K562 (cell line): Measurements from ENCODE around the gene CTIF. TPM values are rescaled to one million over a fixed set of nuclear protein-coding genes. Genes with fewer than 3 reads are reported as not detected.
"Not testable (repeated sequence)": the region's sequence is repeated elsewhere in the genome, so short reads cannot be mapped to it uniquely, and the experiment has no call there.

Experiments
- ATAC-seq: fragments of 200-7000 bp; cut with Tn5 transposase; 3 replicates; pipeline ENCODE4 v1.9.1; 2020; ENCODE audit warnings: moderate library complexity
- BruUV-seq: library from RNA; stranded (reverse); fragments of 400-500 nt; replicated peaks from 2 replicates; lab custom pipeline; 2021; lab: Mats Ljungman, UMichigan
- CTCF ChIA-PET: fragments of 300-600 bp; formaldehyde crosslinking; extraction: SDS; loops from one replicate; lab custom pipeline; 2021; ENCODE audit warnings: low intra/inter-chr PET ratio; lab: Yijun Ruan, JAX
- POLR2A ChIA-PET: fragments of 300-600, 350-650 bp; sonication (Branson Sonifier 250); formaldehyde crosslinking; extraction: SDS; loops from one replicate; lab custom pipeline; 2021; ENCODE audit warnings: antibody characterized with exemption, inconsistent platforms; lab: Yijun Ruan, JAX
- DNase-seq, 4 experiments: peaks; one replicate each; pipeline versions ENCODE4 v3.0.0 to v3.0.0-alpha.2; 2011 to 2018; ENCODE audit warnings: low spot score in 3 of 4, mixed read lengths in 3 of 4; ENCODE audit errors: extremely low read depth in 1 of 4
- FAIRE-seq: peaks from 2 replicates; lab custom pipeline; 2011; peaks lifted over from hg19 to GRCh38; lab: Jason Lieb, UNC
- H2AFZ ChIP-seq: 2 replicates; pipeline ENCODE4 v1.6.0; 2011; ENCODE audit warnings: low read depth, low read length, control low read depth, inconsistent platforms
- H3K27ac ChIP-seq: fragments of 200-600 bp; 3 replicates; pipeline ENCODE4 v1.8.0; 2011; ENCODE audit warnings: low read depth, mild to moderate bottlenecking, control low read depth, inconsistent platforms, low read length, moderate library complexity, mixed read lengths; ENCODE audit errors: extremely low read depth
- H3K27me3 ChIP-seq, 2 experiments: fragments of 300-600 bp in 1 of 2; 2 replicates in 1 of 2; 3 replicates in 1 of 2; pipeline versions ENCODE4 v1.6.0 to v1.8.0; 2011; ENCODE audit warnings: inconsistent platforms in 2 of 2, low read length in 2 of 2, mild to moderate bottlenecking in 1 of 2, mixed read lengths in 1 of 2, moderate library complexity in 1 of 2; ENCODE audit not compliant: control insufficient read depth in 2 of 2, insufficient read depth in 2 of 2
- H3K36me3 ChIP-seq: fragments of 300-600 bp; 3 replicates; pipeline ENCODE4 v1.8.0; 2011; ENCODE audit warnings: mild to moderate bottlenecking, low read length, inconsistent platforms; ENCODE audit not compliant: control insufficient read depth, insufficient read depth
- H3K4me1 ChIP-seq, 2 experiments: fragments of 200-600 bp in 1 of 2; replicated peaks in 1 of 2; 2 replicates in 1 of 2; 3 replicates in 1 of 2; pipeline versions ENCODE4 v1.5.1 to v1.8.0; 2011; ENCODE audit warnings: inconsistent platforms in 2 of 2, low read length in 2 of 2, mild to moderate bottlenecking in 1 of 2, mixed read lengths in 1 of 2, moderate library complexity in 1 of 2; ENCODE audit not compliant: control insufficient read depth in 2 of 2, insufficient read depth in 2 of 2
- H3K4me2 ChIP-seq: 2 replicates; pipeline ENCODE4 v1.6.1; 2011; ENCODE audit warnings: low read length, control low read depth, inconsistent platforms, mixed read lengths; ENCODE audit not compliant: insufficient read depth
- H3K4me3 ChIP-seq: fragments of 200-600 bp; sonication (generic), shearing (Covaris generic); 2 replicates; pipeline ENCODE4 v1.5.1; 2016; ENCODE audit warnings: control low read depth, inconsistent platforms
- H3K79me2 ChIP-seq: fragments of 200-600 bp; 3 replicates; pipeline ENCODE4 v1.8.0; 2011; ENCODE audit warnings: low read length, inconsistent platforms; ENCODE audit not compliant: control insufficient read depth, insufficient read depth
- H3K9ac ChIP-seq, 2 experiments: 2 replicates each; pipeline versions ENCODE4 v1.6.0 to v1.6.1; 2011; ENCODE audit warnings: low read depth in 2 of 2, low read length in 2 of 2, control low read depth in 1 of 2, inconsistent platforms in 1 of 2, mild to moderate bottlenecking in 1 of 2, mixed read lengths in 1 of 2; ENCODE audit not compliant: insufficient read depth in 1 of 2
- H3K9me1 ChIP-seq: one replicate; pipeline ENCODE4 v1.6.0; 2011; ENCODE audit warnings: inconsistent platforms, mild to moderate bottlenecking, low read length, moderate library complexity; ENCODE audit not compliant: control insufficient read depth, insufficient read depth
- H3K9me3 ChIP-seq: replicated peaks from 2 replicates; pipeline ENCODE4 v1.5.1; 2011; ENCODE audit warnings: low read depth, low read length, inconsistent platforms; ENCODE audit not compliant: control insufficient read depth, insufficient read depth
- H4K20me1 ChIP-seq: replicated peaks from 2 replicates; pipeline ENCODE4 v1.6.1; 2011; ENCODE audit warnings: low read length, inconsistent platforms, mixed read lengths; ENCODE audit not compliant: control insufficient read depth, insufficient read depth
- WGBS: fragments of 100-300 bp; shearing (Covaris generic); methylation state at CpG from one replicate; pipeline ENCODE4 v1.1.6; 2016; ENCODE audit warnings: low coverage, mixed read lengths; ENCODE audit not compliant: insufficient coverage; ENCODE audit errors: missing lambda C conversion rate; 5-methylcytosine and 5-hydroxymethylcytosine counted together
- in situ Hi-C: fragments of 300-500 bp; cut with MboI; formaldehyde crosslinking; loops from 4 replicates; pipeline ENCODE4 v1.15.0; 2018; ENCODE audit warnings: inconsistent platforms, mixed read lengths
- intact Hi-C: fragments of 100-400 bp; cut with micrococcal nuclease; formaldehyde crosslinking; loops from 2 replicates; pipeline ENCODE4 v1.14.2; 2022
- polyA plus RNA-seq, 8 experiments: library from polyadenylated mRNA; depleted of rRNA in 4 of 8; stranded (reverse) in 5 of 8; unstranded in 3 of 8; fragments of >200 nt; fragmentation: Nextera tagmentation in 2 of 8; fragmentation: Illumina TruSeq in 1 of 8; extraction: Ambion mirVana in 2 of 8; extraction: Trizol in 1 of 8; gene quantifications; 2 replicates each; pipeline versions ENCODE4 v1.2.1 to v1.2.3, GENCODE V29; 2011 to 2014; ENCODE audit warnings: inconsistent platforms in 1 of 8, missing spikeins in 1 of 8
- total RNA-seq, 7 experiments: library from RNA; depleted of rRNA in 6 of 7; stranded (reverse); fragments of >200 nt in 6 of 7; fragmentation: Illumina TruSeq in 2 of 7; extraction: Trizol in 2 of 7; gene quantifications; 2 replicates each; pipeline versions ENCODE4 v1.2.1 to v1.2.3, GENCODE V29; 2011 to 2021; ENCODE audit warnings: low replicate concordance in 1 of 7
- TF ChIP-seq, protein P1 (sequence below): fragments of 250-450 bp; sonication (Bioruptor Pico); IDR thresholded peaks from 2 replicates; pipeline ENCODE4 v1.5.0; 2020; ENCODE audit warnings: mild to moderate bottlenecking, borderline replicate concordance

CTIF gene
- total and polyA plus RNA-seq, 9 of the 15 experiments (the other 6 are each of a cell fraction or from before 2014, with no cell fraction given) = 0.17 to 11.5 (median 2.2) TPM

DNA sequence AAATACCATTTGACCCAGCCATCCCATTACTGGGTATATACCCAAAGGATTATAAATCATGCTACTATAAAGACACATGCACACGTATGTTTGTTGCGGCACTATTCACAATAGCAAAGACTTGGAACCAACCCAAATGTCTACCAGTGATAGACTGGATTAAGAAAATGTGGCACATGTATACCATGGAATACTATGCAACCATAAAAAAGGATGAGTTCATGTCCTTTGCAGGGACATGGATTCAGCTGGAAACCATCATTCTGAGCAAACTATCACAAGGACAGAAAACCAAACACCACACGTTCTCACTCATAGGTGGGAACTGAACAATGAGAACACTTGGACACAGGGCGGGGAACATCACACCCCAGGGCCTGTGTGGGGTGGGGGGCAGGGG, 115.8 kb downstream of the CTIF start:
- H3K9ac ChIP-seq, DNase-seq, H2AFZ ChIP-seq, BruUV-seq, H3K4me1 ChIP-seq, H3K9me3 ChIP-seq, H3K4me3 ChIP-seq, H3K4me2 ChIP-seq, FAIRE-seq, H4K20me1 ChIP-seq, H3K36me3 ChIP-seq, H3K9me1 ChIP-seq, H3K27me3 ChIP-seq, intact Hi-C loops, ATAC-seq, in situ Hi-C loops, H3K79me2 ChIP-seq, POLR2A ChIA-PET, H3K27ac ChIP-seq: not testable (repeated sequence)
- no CpG with 5 or more reads among the region's 4 CpGs for WGBS
- CTCF ChIA-PET = interaction anchor here (0.6 kb wide), 1 partner anchor 13 kb away, joined by 3 read pairs; no protein-coding TSS in a partner anchor

DNA sequence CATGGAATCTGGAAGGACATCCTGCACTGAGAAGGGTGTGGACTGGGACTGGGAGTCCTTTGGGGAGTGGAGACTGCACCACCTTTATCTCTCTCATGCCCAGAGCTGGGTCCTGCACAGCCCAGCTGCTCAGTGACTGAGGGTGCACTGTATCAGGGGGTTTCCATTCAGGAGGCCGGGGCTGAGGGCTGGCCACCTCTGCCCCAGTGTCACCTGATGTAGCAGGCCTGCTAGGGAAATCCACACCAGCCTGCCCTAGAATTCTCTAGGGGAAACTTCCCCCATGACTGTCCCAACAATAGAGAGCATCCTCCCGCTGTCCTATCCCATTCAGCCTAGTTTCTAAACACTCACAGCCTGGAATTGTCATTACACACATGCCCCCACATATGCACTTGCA, 116.7 kb downstream of the CTIF start:
- ATAC-seq (no peak), FAIRE-seq (no peak), DNase-seq (no peak)
- no peak overlapping the region for H3K9ac ChIP-seq
- TF ChIP-seq, protein P1, sequence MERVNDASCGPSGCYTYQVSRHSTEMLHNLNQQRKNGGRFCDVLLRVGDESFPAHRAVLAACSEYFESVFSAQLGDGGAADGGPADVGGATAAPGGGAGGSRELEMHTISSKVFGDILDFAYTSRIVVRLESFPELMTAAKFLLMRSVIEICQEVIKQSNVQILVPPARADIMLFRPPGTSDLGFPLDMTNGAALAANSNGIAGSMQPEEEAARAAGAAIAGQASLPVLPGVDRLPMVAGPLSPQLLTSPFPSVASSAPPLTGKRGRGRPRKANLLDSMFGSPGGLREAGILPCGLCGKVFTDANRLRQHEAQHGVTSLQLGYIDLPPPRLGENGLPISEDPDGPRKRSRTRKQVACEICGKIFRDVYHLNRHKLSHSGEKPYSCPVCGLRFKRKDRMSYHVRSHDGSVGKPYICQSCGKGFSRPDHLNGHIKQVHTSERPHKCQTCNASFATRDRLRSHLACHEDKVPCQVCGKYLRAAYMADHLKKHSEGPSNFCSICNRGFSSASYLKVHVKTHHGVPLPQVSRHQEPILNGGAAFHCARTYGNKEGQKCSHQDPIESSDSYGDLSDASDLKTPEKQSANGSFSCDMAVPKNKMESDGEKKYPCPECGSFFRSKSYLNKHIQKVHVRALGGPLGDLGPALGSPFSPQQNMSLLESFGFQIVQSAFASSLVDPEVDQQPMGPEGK (CRISPR knock-in tag) = no peak
- in situ Hi-C loops = no loop called here
- H3K9me1 ChIP-seq = no peaks in the 10 kb centered on the region
- no peak overlapping the region for H3K27ac ChIP-seq
- no peaks in the 10 kb centered on the region for H3K9me3 ChIP-seq
- H3K79me2 ChIP-seq = no peaks in the 10 kb centered on the region
- H4K20me1 ChIP-seq = 0 out of 2 replicates have a peak, but pooled peaks cover 3% of the 10 kb centered on the region
- no peak overlapping the region for H3K4me2 ChIP-seq
- H3K4me3 ChIP-seq = no peak overlapping the region
- no peaks in the 10 kb centered on the region for H3K27me3 ChIP-seq
- POLR2A ChIA-PET = no interaction called here
- no peak overlapping the region for H2AFZ ChIP-seq
- BruUV-seq = no TSS peak
- CTCF ChIA-PET = no interaction called here
- 17% methylated on average over 1 of the region's 2 CpGs for WGBS
- H3K4me1 ChIP-seq = no peaks in the 10 kb centered on the region; a peak in 1 of 5 replicates
- intact Hi-C loops = no loop called here
- no peaks in the 10 kb centered on the region for H3K36me3 ChIP-seq
